Left lung (tissue), 10 donors: ENCODE measurements around the gene TRPV2. TPM values are rescaled to one million over a fixed set of nuclear protein-coding genes. Genes with fewer than 3 reads are reported as not detected.

ENCODE experiments used
- ATAC-seq: fragments of 200-7000 bp; cut with Tn5 transposase; one replicate; pipeline ENCODE4 v1.9.1; 2020; ENCODE audit warnings: moderate library complexity
- DNase-seq, 4 donors: peaks; one replicate each; pipeline ENCODE4 v3.0.0-alpha.2; 2013 to 2020
- H3K27ac ChIP-seq, 2 donors: fragments of 200-600 bp; sonication (generic) in 1 of 2; one replicate each; pipeline versions ENCODE4 v1.5.0 to v1.8.0; 2020 to 2021
- H3K27me3 ChIP-seq, 2 donors: fragments of 200-600 bp; sonication (generic) in 1 of 2; one replicate each; pipeline versions ENCODE4 v1.5.0 to v1.8.0; 2020 to 2021
- H3K36me3 ChIP-seq, 2 donors: fragments of 200-600 bp; sonication (generic) in 1 of 2; one replicate each; pipeline versions ENCODE4 v1.5.0 to v1.8.0; 2020 to 2021
- H3K4me1 ChIP-seq, 2 donors: fragments of 200-600 bp; one replicate each; pipeline ENCODE4 v1.8.0; 2021
- H3K4me3 ChIP-seq, 2 donors: fragments of 200-600 bp; sonication (generic) in 1 of 2; one replicate each; pipeline versions ENCODE4 v1.5.0 to v1.8.0; 2020 to 2021; ENCODE audit warnings: mild to moderate bottlenecking in 1 of 2
- H3K9me3 ChIP-seq, 2 donors: fragments of 200-600 bp; sonication (generic) in 1 of 2; one replicate each; pipeline versions ENCODE4 v1.5.0 to v1.8.0; 2020 to 2021
- CTCF ChIP-seq, 2 donors: fragments of 200-600 bp; sonication (generic) in 1 of 2; IDR thresholded peaks; one replicate each; pipeline versions ENCODE4 v1.5.0 to v1.8.0; 2021; ENCODE audit warnings: antibody characterized with exemption in 2 of 2
- intact Hi-C, 2 donors: fragments of 100-400 bp; cut with DNase I; formaldehyde crosslinking; loops; one replicate each; pipeline versions ENCODE4 v1.11.2 to v1.14.2; 2022
- polyA plus RNA-seq, 6 donors: library from polyadenylated mRNA; unstranded; fragments of 120-200 nt; gene quantifications; one replicate each; pipeline ENCODE4 v1.2.1, GENCODE V29; 2013; ENCODE audit not compliant: insufficient read length in 6 of 6
- total RNA-seq, 2 donors: library from RNA; stranded (reverse); fragmentation: NEBNext Ultra II Directional; extraction: Animal tissue kit (Norgen Biotek cat#: 25700); gene quantifications; one replicate each; pipeline ENCODE4 v1.2.1, GENCODE V29; 2021
- donor health status: DM: no; HTN: yes; CAD: no.
- donor health status: DM: no; HTN: no; CAD: no.

The TRPV2 gene
- total and polyA plus RNA-seq, 8 donors: 9.2 to 97.7 (median 12.2) TPM

- no peak for DNase-seq
- TF ChIP-seq CTCF (IDR thresholded peaks at IDR 0.05): no peak
- Histone ChIP-seq H3K27me3 (no peaks in the 10 kb centered on the region), H3K4me3 (no peak overlapping the region), H3K36me3 (peaks cover 0 to 100% of the 10 kb centered on the region in 2 donors), H3K9me3 (no peaks in the 10 kb centered on the region), H3K27ac (no peak overlapping the region), H3K4me1 (peaks cover 11 to 20% of the 10 kb centered on the region in 2 donors)
- ATAC-seq: no peak
- intact Hi-C loops: no loop called here
Observed at GRCh38 chr17:16423226-16423872, 8.0 kb downstream of the TRPV2 start.

- H3K27ac ChIP-seq: no peak overlapping the region
- H3K4me1 ChIP-seq: peaks cover 0 to 2% of the 10 kb centered on the region in 2 donors
- intact Hi-C loops: no loop called here
- H3K27me3 ChIP-seq: no peaks in the 10 kb centered on the region
- DNase-seq (no peak), ATAC-seq (no peak)
- H3K4me3 ChIP-seq: no peak overlapping the region
- peaks cover 0 to 100% of the 10 kb centered on the region in 2 donors for H3K36me3 ChIP-seq
- no peak for TF ChIP-seq CTCF (IDR thresholded peaks at IDR 0.05)
- no peaks in the 10 kb centered on the region for H3K9me3 ChIP-seq
Observed at GRCh38 chr17:16425202-16425601, 9.8 kb downstream of the TRPV2 start.

GRCh38 chr17:16425698-16426659, 10.6 kb downstream of the TRPV2 start:
- no peak overlapping the region for H3K27ac ChIP-seq
- no peak for ATAC-seq
- TF ChIP-seq CTCF (IDR thresholded peaks at IDR 0.05): no peak
- no peak for DNase-seq
- H3K27me3 ChIP-seq: no peaks in the 10 kb centered on the region
- intact Hi-C loops: no loop called here
- H3K4me3 ChIP-seq: no peak overlapping the region
- no peaks in the 10 kb centered on the region for H3K9me3 ChIP-seq
- no peaks in the 10 kb centered on the region for H3K4me1 ChIP-seq
- peaks cover 0 to 98% of the 10 kb centered on the region in 2 donors for H3K36me3 ChIP-seq

GRCh38 chr17:16427020-16427419, 11.6 kb downstream of the TRPV2 start:
- H3K27ac ChIP-seq: no peak overlapping the region
- no peak overlapping the region for H3K4me3 ChIP-seq
- DNase-seq: no peak
- intact Hi-C loops: no loop called here
- H3K9me3 ChIP-seq: no peaks in the 10 kb centered on the region
- TF ChIP-seq CTCF (IDR thresholded peaks at IDR 0.05): no peak
- no peaks in the 10 kb centered on the region for H3K27me3 ChIP-seq
- peaks cover 0 to 95% of the 10 kb centered on the region in 2 donors for H3K36me3 ChIP-seq
- no peaks in the 10 kb centered on the region for H3K4me1 ChIP-seq
- no peak for ATAC-seq
